SU-DHL-6 (cell line): Measurements from ENCODE around the gene ATCAY.

Experiments
- H2AFZ ChIP-seq: fragments of 200-600 bp; sonication (generic); 2 replicates; pipeline ENCODE4 v1.6.1; 2014; ENCODE audit warnings: low read depth, mild to moderate bottlenecking, moderate library complexity, mixed read lengths, antibody characterized with exemption, low read length; ENCODE audit not compliant: severe bottlenecking
- H3F3A ChIP-seq: fragments of 200-600 bp; shearing (Covaris generic); 2 replicates; pipeline ENCODE4 v1.6.0; 2016; ENCODE audit warnings: antibody characterized with exemption, mild to moderate bottlenecking; ENCODE audit not compliant: insufficient read depth
- H3K27ac ChIP-seq: fragments of 200-600 bp; sonication (generic); 2 replicates; pipeline ENCODE4 v1.5.1; 2016; ENCODE audit warnings: low read depth, mild to moderate bottlenecking, low read length, moderate library complexity, mixed read lengths
- H3K27me3 ChIP-seq: fragments of 200-600 bp; sonication (generic), shearing (Covaris generic); 2 replicates; pipeline ENCODE4 v1.6.0; 2014; ENCODE audit warnings: mild to moderate bottlenecking, low read length
- H3K36me3 ChIP-seq: fragments of 200-600 bp; sonication (generic); 2 replicates; pipeline ENCODE4 v1.6.1; 2014; ENCODE audit warnings: mild to moderate bottlenecking, low read length, mixed read lengths
- H3K4me2 ChIP-seq: fragments of 300-600, 200-600 bp; shearing (Covaris generic), sonication (generic); 2 replicates; pipeline ENCODE4 v1.6.0; 2014; ENCODE audit warnings: low read length, low read depth, mild to moderate bottlenecking; ENCODE audit not compliant: poor library complexity, severe bottlenecking
- H3K4me3 ChIP-seq: fragments of 200-600 bp; sonication (generic); 2 replicates; pipeline ENCODE4 v1.5.1; 2014; ENCODE audit warnings: antibody characterized with exemption, low read length, mild to moderate bottlenecking, mixed read lengths; ENCODE audit not compliant: insufficient read depth, poor library complexity, severe bottlenecking
- H3K79me2 ChIP-seq: fragments of 200-600 bp; sonication (generic); 2 replicates; pipeline ENCODE4 v1.6.1; 2014; ENCODE audit warnings: mild to moderate bottlenecking, low read length, moderate library complexity; ENCODE audit not compliant: insufficient read depth
- H3K9ac ChIP-seq: fragments of 200-600 bp; sonication (generic); 2 replicates; pipeline ENCODE4 v1.7.0; 2014; ENCODE audit warnings: mild to moderate bottlenecking, low read length
- H3K9me2 ChIP-seq: fragments of 200-600 bp; sonication (generic); replicated peaks from 2 replicates; pipeline ENCODE4 v1.6.1; 2014; ENCODE audit warnings: low read length; ENCODE audit not compliant: insufficient read depth
- H3K9me3 ChIP-seq: fragments of 200-600 bp; sonication (generic); 2 replicates; pipeline ENCODE4 v1.6.1; 2014; ENCODE audit warnings: low read length, mixed read lengths; ENCODE audit not compliant: insufficient read depth
- H4K20me1 ChIP-seq: fragments of 200-600 bp; sonication (generic); 2 replicates; pipeline ENCODE4 v1.6.1; 2014; ENCODE audit warnings: low read depth, mild to moderate bottlenecking, antibody characterized with exemption, low read length, moderate library complexity, mixed read lengths
- EZH2phosphoT487 ChIP-seq: fragments of 200-600 bp; sonication (generic), shearing (Covaris generic); conservative IDR thresholded peaks from 2 replicates; pipeline ENCODE4 v1.6.1; 2018; ENCODE audit warnings: mild to moderate bottlenecking, antibody characterized with exemption, low read length, moderate library complexity, mixed read lengths
- TF ChIP-seq, protein P1 (sequence below): fragments of 200-600 bp; sonication (generic); IDR thresholded peaks from one replicate; pipeline ENCODE4 v1.5.1; 2017; ENCODE audit warnings: antibody characterized with exemption, mild to moderate bottlenecking, low read length, moderate library complexity; ENCODE audit not compliant: insufficient read depth, poor library complexity, severe bottlenecking

Gene ATCAY

DNA sequence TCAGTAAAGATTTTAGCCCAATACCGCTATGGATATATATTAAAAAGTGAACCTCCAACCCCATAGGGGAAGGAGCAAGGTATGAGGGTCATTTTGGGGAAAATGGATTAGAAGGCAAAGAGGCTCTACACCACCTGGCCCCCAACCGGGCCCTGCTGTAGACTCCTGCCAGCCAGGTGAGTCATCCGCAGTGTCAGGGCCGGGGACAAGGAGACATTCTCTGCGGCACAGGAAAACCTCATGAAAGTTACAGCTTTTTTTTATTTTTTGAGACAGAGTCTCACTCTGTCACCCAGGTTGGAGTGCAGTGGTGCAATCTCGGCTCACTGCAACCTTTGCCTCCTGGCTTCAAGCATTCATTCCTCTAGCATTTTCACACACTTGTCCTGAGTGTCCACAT, 43.6 kb upstream of the ATCAY start:
- Histone ChIP-seq H3K4me3 (no peak overlapping the region), H3K27me3 (no peaks in the 10 kb centered on the region), H2AFZ (no peak overlapping the region), H3K79me2 (no peaks in the 10 kb centered on the region), H3K9me3 (peaks cover 10% of the 10 kb centered on the region; the same call in 1 of the 2 replicates), H3K27ac (no peak overlapping the region), H3K9me2 (no peaks in the 10 kb centered on the region), H3K36me3 (no peaks in the 10 kb centered on the region), H3F3A (no peaks in the 10 kb centered on the region), H3K9ac (no peak overlapping the region), H4K20me1 (no peaks in the 10 kb centered on the region), H3K4me2 (no peak overlapping the region)
- TF ChIP-seq EZH2phosphoT487: no peak
- TF ChIP-seq, protein P1, sequence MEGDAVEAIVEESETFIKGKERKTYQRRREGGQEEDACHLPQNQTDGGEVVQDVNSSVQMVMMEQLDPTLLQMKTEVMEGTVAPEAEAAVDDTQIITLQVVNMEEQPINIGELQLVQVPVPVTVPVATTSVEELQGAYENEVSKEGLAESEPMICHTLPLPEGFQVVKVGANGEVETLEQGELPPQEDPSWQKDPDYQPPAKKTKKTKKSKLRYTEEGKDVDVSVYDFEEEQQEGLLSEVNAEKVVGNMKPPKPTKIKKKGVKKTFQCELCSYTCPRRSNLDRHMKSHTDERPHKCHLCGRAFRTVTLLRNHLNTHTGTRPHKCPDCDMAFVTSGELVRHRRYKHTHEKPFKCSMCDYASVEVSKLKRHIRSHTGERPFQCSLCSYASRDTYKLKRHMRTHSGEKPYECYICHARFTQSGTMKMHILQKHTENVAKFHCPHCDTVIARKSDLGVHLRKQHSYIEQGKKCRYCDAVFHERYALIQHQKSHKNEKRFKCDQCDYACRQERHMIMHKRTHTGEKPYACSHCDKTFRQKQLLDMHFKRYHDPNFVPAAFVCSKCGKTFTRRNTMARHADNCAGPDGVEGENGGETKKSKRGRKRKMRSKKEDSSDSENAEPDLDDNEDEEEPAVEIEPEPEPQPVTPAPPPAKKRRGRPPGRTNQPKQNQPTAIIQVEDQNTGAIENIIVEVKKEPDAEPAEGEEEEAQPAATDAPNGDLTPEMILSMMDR: no peak

DNA sequence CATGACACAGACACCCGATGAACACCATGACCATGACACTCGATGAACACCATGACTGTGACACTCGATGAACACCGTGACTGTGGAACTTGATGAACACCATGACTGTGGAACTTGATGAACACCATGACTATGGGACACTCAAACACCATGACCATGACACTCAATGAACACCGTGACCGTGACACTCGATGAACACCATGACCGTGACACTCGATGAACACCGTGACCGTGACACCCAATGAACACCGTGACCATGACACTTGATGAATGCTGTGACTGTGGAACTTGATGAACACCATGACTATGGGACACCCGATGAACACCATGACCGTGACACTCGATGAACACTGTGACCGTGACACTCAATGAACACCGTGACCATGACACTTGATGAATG, 43.2 kb upstream of the ATCAY start:
- peaks cover 10% of the 10 kb centered on the region; the same call in 1 of the 2 replicates for H3K9me3 ChIP-seq
- no peak overlapping the region for H3K27ac ChIP-seq
- no peaks in the 10 kb centered on the region for H3K9me2 ChIP-seq
- no peaks in the 10 kb centered on the region for H3K27me3 ChIP-seq
- H2AFZ ChIP-seq: no peak overlapping the region
- H3K4me3 ChIP-seq: no peak overlapping the region
- H3K79me2 ChIP-seq: no peaks in the 10 kb centered on the region
- H3K36me3 ChIP-seq: no peaks in the 10 kb centered on the region
- no peak overlapping the region for H3K4me2 ChIP-seq
- H3F3A ChIP-seq: no peaks in the 10 kb centered on the region
- no peak overlapping the region for H3K9ac ChIP-seq
- TF ChIP-seq, protein P1: no peak
- no peak for TF ChIP-seq EZH2phosphoT487
- no peaks in the 10 kb centered on the region for H4K20me1 ChIP-seq

DNA sequence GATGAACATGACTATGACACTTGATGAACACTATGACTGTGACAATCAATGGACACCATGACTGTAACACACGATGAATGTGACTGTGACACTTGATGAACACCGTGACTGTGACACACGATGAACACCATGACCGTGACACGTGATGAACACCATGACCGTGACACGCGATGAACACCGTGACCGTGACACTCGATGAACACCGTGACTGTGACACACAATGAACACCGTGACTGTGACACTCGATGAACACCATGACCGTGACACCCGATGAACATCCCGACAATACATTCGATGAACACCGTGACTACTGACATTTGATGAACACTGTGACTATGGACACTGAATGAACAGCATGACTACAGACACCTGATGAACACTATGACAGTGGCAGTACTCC, 42.6 kb upstream of the ATCAY start:
- Histone ChIP-seq H2AFZ (no peak overlapping the region), H3K27ac (no peak overlapping the region), H3K36me3 (no peaks in the 10 kb centered on the region), H3K4me3 (no peak overlapping the region), H3K9me3 (peaks cover 10% of the 10 kb centered on the region; the same call in 1 of the 2 replicates), H3K4me2 (no peak overlapping the region), H4K20me1 (no peaks in the 10 kb centered on the region), H3K9me2 (no peaks in the 10 kb centered on the region), H3F3A (no peaks in the 10 kb centered on the region), H3K27me3 (no peaks in the 10 kb centered on the region), H3K79me2 (no peaks in the 10 kb centered on the region), H3K9ac (no peak overlapping the region)
- TF ChIP-seq, protein P1: no peak
- TF ChIP-seq EZH2phosphoT487: no peak

DNA sequence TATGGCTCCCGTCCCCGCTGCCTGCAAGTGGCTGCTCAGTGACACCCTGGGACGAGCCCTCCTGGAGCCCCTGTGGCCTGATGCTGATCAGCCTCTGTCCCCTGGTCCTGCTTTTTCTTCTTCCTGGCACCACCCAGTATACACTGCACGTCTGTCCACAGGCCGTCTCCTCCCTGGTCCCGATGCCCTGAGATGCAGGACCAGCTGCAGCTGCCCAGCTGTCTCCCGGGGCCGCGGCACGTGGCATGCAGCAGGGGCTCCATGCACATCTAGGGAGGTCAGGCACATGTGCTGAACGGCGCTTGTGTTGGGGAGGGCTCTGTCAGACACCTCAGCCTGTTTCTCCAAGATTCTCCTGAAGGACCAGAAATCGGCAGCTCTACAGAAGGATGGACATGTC, 41.8 kb upstream of the ATCAY start:
- H3K9ac ChIP-seq: no peak overlapping the region
- no peak overlapping the region for H3K27ac ChIP-seq
- H3K4me3 ChIP-seq: no peak overlapping the region
- no peaks in the 10 kb centered on the region for H3K79me2 ChIP-seq
- TF ChIP-seq, protein P1: no peak
- TF ChIP-seq EZH2phosphoT487: no peak
- H3K9me3 ChIP-seq: peaks cover 10% of the 10 kb centered on the region; the same call in 1 of the 2 replicates
- no peaks in the 10 kb centered on the region for H4K20me1 ChIP-seq
- no peak overlapping the region for H2AFZ ChIP-seq
- H3K9me2 ChIP-seq: no peaks in the 10 kb centered on the region
- H3K27me3 ChIP-seq: no peaks in the 10 kb centered on the region
- H3K4me2 ChIP-seq: no peak overlapping the region
- no peaks in the 10 kb centered on the region for H3K36me3 ChIP-seq
- no peaks in the 10 kb centered on the region for H3F3A ChIP-seq
